Erythroblast (primary cell): ENCODE results near the gene ALLC.

Experiments
- GATA1 ChIP-seq: IDR thresholded peaks from 2 replicates; pipeline ENCODE4 v1.6.1; 2011; ENCODE audit warnings: low read depth, mild to moderate bottlenecking, control low read depth, low read length, moderate library complexity
- POLR2A ChIP-seq: IDR thresholded peaks from 2 replicates; pipeline ENCODE4 v1.6.1; 2011; ENCODE audit warnings: mild to moderate bottlenecking, low read length

- TF ChIP-seq POLR2A (no peak), GATA1 (no peak)
Observed at GRCh38 chr2:3654011-3654410, 4.0 kb upstream of the ALLC start.
